Measurements from ENCODE around the gene EGR4.
A peak's percentile ranks its signal among the peaks of the same experiment; 100 is the strongest.

DNA sequence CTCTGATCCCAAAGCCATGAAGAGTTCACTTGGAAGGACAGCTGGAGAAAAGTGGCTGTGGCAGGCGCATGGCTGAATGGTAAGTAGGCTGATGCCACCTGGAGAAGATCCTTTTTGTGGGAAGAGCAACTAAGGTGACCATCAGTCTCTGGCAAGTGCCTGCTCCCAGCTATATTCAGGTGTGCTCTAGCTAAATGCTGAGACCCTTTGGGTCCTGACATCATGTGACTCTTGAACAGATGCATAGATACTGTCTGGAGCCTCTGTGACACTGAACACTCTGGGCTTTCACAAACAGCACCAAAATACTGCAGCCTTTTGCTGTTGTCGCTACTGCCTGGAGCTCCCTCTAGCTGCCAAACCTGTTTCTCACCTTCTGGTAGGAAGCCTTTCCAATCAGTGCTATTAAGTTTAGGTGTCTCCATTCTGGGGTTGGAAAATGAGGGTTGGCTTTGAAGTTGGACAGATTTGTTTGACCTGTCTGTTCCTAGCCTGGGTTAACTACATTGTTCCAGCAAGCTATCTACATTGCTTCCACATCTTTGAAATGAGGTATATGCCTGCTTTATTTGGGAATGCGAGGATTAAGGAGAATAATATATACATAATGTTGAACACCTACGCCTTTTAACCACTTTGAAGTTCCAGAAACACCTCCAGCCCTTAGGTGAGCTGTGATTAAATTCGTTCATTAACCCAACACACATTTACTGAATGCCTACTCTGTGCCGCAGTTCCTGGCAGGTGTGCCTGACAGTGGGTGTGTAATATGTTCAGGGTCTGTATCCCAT lies 3.1 kb downstream of the EGR4 start:
- TF ChIP-seq, protein P1, sequence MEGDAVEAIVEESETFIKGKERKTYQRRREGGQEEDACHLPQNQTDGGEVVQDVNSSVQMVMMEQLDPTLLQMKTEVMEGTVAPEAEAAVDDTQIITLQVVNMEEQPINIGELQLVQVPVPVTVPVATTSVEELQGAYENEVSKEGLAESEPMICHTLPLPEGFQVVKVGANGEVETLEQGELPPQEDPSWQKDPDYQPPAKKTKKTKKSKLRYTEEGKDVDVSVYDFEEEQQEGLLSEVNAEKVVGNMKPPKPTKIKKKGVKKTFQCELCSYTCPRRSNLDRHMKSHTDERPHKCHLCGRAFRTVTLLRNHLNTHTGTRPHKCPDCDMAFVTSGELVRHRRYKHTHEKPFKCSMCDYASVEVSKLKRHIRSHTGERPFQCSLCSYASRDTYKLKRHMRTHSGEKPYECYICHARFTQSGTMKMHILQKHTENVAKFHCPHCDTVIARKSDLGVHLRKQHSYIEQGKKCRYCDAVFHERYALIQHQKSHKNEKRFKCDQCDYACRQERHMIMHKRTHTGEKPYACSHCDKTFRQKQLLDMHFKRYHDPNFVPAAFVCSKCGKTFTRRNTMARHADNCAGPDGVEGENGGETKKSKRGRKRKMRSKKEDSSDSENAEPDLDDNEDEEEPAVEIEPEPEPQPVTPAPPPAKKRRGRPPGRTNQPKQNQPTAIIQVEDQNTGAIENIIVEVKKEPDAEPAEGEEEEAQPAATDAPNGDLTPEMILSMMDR (IDR thresholded peaks at IDR 0.05) = peak in 1 of 4 experiments; percentile 34
- TF ChIP-seq POLR2AphosphoS5 (IDR thresholded peaks at IDR 0.05) = no peak
- no peak for TF ChIP-seq POLR2A (IDR thresholded peaks at IDR 0.05)
